ENCODE results near the gene DIPK1A.

GRCh38 chr1:92960395-92961130 is 699 bp downstream of the DIPK1A start:
- TF ChIP-seq EZH2phosphoT487 (IDR thresholded peaks at IDR 0.05; ENCODE audit: low read length), result no peak
- no peak for TF ChIP-seq EZH2 (optimal IDR thresholded peaks at IDR 0.05; ENCODE audit: low read depth, low read length)
